HG03469 (cell line): ENCODE measurements around the gene SAAL1.

Experiments used
- ATAC-seq: cut with Tn5 transposase; IDR thresholded peaks from one replicate; pipeline ENCODE4 v1.9.1; 2021; ENCODE audit warnings: mild to moderate bottlenecking, moderate library complexity, moderate number of reproducible peaks; ENCODE audit not compliant: unreplicated experiment

Gene SAAL1

GRCh38 chr11:18088366-18088765 is 17.5 kb downstream of the SAAL1 start:
- no peak for ATAC-seq

GRCh38 chr11:18081551-18081950 is 24.3 kb downstream of the SAAL1 start:
- no peak for ATAC-seq

- ATAC-seq, result no peak
Measured at GRCh38 chr11:18080451-18080850, 25.4 kb downstream of the SAAL1 start.

GRCh38 chr11:18078909-18079308 is 27.0 kb downstream of the SAAL1 start:
- no peak for ATAC-seq

DNA sequence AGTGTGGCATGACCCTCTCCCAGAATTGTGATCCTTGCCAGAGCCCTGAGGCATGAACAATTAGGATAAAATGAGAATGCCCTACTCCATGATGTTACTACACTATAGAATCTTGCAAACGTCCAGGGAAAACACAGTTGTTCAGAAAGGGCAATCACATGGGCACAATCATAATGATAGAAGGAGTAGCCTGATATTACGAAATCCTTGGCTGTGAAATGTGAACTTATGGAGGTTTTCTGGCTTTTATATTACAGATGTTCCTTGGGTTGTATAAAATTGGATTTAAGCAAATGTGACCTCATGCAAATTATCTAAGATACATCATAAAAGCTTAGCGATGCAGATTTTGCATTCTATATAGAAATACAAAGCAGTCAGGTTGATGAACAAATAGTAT is 30.4 kb downstream of the SAAL1 start:
- ATAC-seq, result no peak

- no peak for ATAC-seq
Measured at GRCh38 chr11:18071098-18071705, 34.7 kb downstream of the SAAL1 start.

GRCh38 chr11:18067372-18067771 is 38.5 kb downstream of the SAAL1 start:
- ATAC-seq, result no peak

GRCh38 chr11:18066626-18067025 is 39.3 kb downstream of the SAAL1 start:
- ATAC-seq, result no peak

- no peak for ATAC-seq
Measured at GRCh38 chr11:18065572-18065971, 40.3 kb downstream of the SAAL1 start.

DNA sequence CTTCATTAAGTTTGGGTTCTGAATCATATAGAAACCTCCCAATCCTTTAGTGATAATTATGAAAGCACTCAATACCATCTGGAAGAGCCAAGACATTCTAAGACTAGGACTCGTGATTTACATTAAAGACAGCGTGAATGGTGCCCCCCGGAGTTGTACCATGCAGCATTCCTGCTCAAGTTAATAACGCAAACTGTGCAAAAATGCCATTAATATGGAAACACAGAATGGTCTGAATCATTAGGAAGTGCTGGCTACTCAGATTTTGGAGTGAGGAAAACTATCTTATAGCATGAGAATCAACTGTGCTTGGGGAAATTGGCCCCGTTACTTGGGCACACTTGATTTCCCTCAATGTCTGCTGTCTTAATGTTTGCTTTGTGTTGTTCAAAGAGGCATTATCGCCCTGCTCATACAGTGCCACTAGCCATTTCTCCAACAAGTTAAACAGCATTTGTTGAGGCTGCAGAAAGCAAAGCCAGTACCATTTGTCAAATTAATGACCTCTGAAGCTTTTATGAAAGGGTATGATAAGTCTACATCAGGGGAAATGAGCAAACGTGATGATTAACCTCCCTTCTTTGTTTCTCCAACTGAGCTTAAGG is 41.3 kb downstream of the SAAL1 start:
- ATAC-seq, result no peak

- ATAC-seq, result no peak
Measured at GRCh38 chr11:18063862-18064434, 41.9 kb downstream of the SAAL1 start.

DNA sequence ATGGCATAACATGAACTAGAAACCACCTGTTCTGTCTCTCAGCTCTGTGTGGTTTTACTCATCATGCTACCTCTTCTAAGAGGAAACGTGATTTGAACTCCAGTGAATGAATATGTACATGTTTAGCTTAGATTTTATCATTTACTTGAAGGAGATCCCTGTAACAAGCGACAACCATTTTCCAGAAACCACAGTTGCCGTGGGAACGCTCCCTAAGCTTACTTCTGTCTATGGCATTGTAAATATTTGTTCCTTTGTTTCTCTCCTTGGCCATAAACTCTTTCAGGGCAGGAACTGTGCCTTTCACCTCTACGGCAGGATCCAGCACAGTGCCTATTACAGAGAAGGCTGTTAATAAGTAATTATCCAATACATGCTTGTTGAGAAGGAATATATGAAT is 42.8 kb downstream of the SAAL1 start:
- ATAC-seq, result no peak

- no peak for ATAC-seq
Measured at GRCh38 chr11:18061351-18061750, 44.5 kb downstream of the SAAL1 start.

- no peak for ATAC-seq
Measured at GRCh38 chr11:18056561-18057181, 49.2 kb downstream of the SAAL1 start.

DNA sequence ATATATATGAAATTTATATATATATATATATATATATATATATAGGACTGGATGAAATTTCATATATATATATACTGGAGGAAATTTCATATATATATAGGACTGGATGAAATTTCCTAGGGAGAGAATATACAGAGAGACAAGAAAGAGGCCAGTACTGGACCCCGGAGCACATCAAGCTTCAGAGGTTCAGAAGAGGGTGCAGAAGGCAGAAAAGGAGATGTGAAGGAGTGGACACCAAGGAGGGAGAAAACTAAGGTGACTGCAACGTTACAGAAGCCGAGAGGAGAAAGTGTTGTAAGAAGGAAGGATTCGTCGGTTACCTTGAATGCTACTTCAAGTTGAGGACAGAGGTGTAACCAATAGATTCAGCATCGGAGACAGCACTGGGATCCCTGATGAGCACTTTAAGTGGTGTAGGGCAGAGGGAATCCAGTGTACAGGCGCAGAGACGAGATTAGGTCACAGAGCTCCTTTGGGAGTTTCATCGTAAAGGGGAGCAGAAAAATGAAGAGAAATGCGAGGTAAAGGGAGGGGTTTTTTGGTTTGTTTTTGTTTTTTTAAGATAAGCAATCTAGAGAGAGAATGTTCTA is 51.3 kb downstream of the SAAL1 start:
- no peak for ATAC-seq

DNA sequence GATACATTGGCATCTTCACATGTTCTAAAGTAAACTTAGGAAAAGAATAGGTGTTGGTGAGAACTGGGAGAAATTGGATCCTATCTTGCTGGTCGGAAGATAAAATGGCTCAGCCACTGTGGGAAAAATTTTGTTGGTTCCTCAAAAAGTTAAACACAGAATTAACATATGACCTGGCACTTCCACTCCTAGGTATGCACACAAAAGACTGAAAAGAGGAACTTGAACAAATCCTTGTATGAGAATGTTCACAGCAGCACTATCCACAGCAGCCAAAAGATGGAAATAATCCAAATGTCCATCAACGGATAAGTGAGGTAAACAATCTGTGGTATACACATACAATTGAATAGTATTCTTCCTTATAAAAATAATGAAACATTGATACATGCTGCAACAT is 55.0 kb downstream of the SAAL1 start:
- no peak for ATAC-seq

- no peak for ATAC-seq
Measured at GRCh38 chr11:18046116-18046777, 59.6 kb downstream of the SAAL1 start, which contains the start of gene TPH1. TPH1 (minus strand) TSS chr11:18046269; CDS start chr11:18040762, 5,507 bp downstream.

GRCh38 chr11:18036456-18036855 is 69.4 kb downstream of the SAAL1 start:
- no peak for ATAC-seq
